Caco-2 (cell line): ENCODE results near the gene NAALADL2. TPM values are rescaled to one million over a fixed set of nuclear protein-coding genes. Genes with fewer than 3 reads are reported as not detected.

ENCODE experiments used
- BruUV-seq: library from RNA; stranded (reverse); fragments of 400-500 nt; replicated peaks from 2 replicates; lab custom pipeline; 2021; lab: Mats Ljungman, UMichigan
- CTCF ChIA-PET: fragments of 300-600 bp; sonication (Branson Sonifier 250); formaldehyde crosslinking; loops from one replicate; lab custom pipeline; 2022; ENCODE audit warnings: antibody characterized with exemption; lab: Charles Lee
- POLR2A ChIA-PET: fragments of 300-600 bp; sonication (Branson Sonifier 250); formaldehyde crosslinking; loops from one replicate; lab custom pipeline; 2022; ENCODE audit warnings: antibody characterized with exemption; lab: Charles Lee
- DNase-seq, 2 experiments: peaks; one replicate each; pipeline versions ENCODE4 v3.0.0 to v3.0.0-alpha.2; 2020 to 2022
- H3K27me3 ChIP-seq: replicated peaks from 2 replicates; pipeline ENCODE4 v1.6.0; 2011; ENCODE audit warnings: low read length; ENCODE audit not compliant: control insufficient read depth, insufficient read depth
- H3K36me3 ChIP-seq: 2 replicates; pipeline ENCODE4 v1.5.1; 2011; ENCODE audit warnings: low read length; ENCODE audit not compliant: control insufficient read depth, insufficient read depth
- H3K4me1 ChIP-seq: fragments of 250-450 bp; sonication (Bioruptor Pico); 2 replicates; pipeline ENCODE4 v1.5.1; 2020; ENCODE audit warnings: mild to moderate bottlenecking
- H3K4me3 ChIP-seq: 2 replicates; pipeline ENCODE4 v1.5.1; 2011; ENCODE audit warnings: low read depth, mild to moderate bottlenecking, control low read depth, low read length
- H3K9me3 ChIP-seq: fragments of 250-450 bp; sonication (Bioruptor Pico); 2 replicates; pipeline ENCODE4 v1.5.1; 2020; ENCODE audit warnings: mild to moderate bottlenecking, moderate library complexity
- H3K27ac Mint-ChIP-seq: one replicate; pipeline ENCODE4 v1.8.0; 2022; ENCODE audit warnings: mixed read lengths; ENCODE audit not compliant: unreplicated experiment
- H3K27me3 Mint-ChIP-seq: one replicate; pipeline ENCODE4 v1.8.0; 2022; ENCODE audit warnings: mixed read lengths; ENCODE audit not compliant: insufficient read depth, unreplicated experiment
- H3K36me3 Mint-ChIP-seq: one replicate; pipeline ENCODE4 v1.8.0; 2022; ENCODE audit warnings: mild to moderate bottlenecking, mixed read lengths; ENCODE audit not compliant: insufficient read depth, unreplicated experiment
- H3K4me1 Mint-ChIP-seq: one replicate; pipeline ENCODE4 v1.8.0; 2022; ENCODE audit warnings: low read depth, mixed read lengths; ENCODE audit not compliant: unreplicated experiment
- H3K4me3 Mint-ChIP-seq: one replicate; pipeline ENCODE4 v1.8.0; 2022; ENCODE audit warnings: mild to moderate bottlenecking, moderate library complexity, mixed read lengths; ENCODE audit not compliant: unreplicated experiment
- H3K9me3 Mint-ChIP-seq: one replicate; pipeline ENCODE4 v1.8.0; 2022; ENCODE audit warnings: mixed read lengths; ENCODE audit not compliant: unreplicated experiment
- intact Hi-C: fragments of 100-400 bp; cut with micrococcal nuclease; formaldehyde crosslinking; loops from one replicate; pipeline ENCODE4 v1.10.0; 2022; ENCODE audit not compliant: unreplicated experiment
- total RNA-seq: library from RNA; stranded (reverse); gene quantifications from 2 replicates; pipeline ENCODE4 v1.2.3, GENCODE V29; 2022
- TF ChIP-seq, protein P1 (sequence below), 2 experiments: fragments of 200-600 bp in 1 of 2; IDR thresholded peaks; 1 replicate in 1 of 2; 2 replicates in 1 of 2; pipeline versions ENCODE4 v1.5.1 to v1.8.0; 2011 to 2022; ENCODE audit warnings: antibody characterized with exemption in 1 of 2, control low read depth in 1 of 2, inconsistent platforms in 1 of 2, low read depth in 1 of 2, low read length in 1 of 2, mild to moderate bottlenecking in 1 of 2, moderate library complexity in 1 of 2; ENCODE audit not compliant: insufficient read depth in 1 of 2, severe bottlenecking in 1 of 2, unreplicated experiment in 1 of 2

The NAALADL2 gene
- total RNA-seq, 1 experiment from 2014 or later: 4.4 TPM

DNA sequence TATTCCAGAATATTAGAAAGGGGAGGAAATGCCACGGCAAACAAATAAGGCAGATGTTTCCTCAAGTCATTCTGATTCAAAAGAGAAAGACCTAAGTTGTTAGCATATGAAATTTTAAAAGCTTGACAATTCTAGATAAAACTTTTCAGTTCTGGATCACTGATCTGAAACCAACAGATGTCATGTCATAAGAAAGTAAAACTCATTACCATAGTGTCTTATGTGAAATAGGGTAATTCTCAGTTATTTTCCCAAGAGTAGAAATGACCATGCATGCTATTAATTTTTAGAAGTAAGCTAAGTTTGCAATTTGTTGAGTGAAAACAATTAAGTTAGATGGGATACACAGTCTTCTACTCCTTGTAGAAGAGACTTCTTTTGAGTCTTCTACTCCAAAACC lies 630.3 kb downstream of the NAALADL2 start:
- TF ChIP-seq, protein P1, sequence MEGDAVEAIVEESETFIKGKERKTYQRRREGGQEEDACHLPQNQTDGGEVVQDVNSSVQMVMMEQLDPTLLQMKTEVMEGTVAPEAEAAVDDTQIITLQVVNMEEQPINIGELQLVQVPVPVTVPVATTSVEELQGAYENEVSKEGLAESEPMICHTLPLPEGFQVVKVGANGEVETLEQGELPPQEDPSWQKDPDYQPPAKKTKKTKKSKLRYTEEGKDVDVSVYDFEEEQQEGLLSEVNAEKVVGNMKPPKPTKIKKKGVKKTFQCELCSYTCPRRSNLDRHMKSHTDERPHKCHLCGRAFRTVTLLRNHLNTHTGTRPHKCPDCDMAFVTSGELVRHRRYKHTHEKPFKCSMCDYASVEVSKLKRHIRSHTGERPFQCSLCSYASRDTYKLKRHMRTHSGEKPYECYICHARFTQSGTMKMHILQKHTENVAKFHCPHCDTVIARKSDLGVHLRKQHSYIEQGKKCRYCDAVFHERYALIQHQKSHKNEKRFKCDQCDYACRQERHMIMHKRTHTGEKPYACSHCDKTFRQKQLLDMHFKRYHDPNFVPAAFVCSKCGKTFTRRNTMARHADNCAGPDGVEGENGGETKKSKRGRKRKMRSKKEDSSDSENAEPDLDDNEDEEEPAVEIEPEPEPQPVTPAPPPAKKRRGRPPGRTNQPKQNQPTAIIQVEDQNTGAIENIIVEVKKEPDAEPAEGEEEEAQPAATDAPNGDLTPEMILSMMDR (IDR thresholded peaks at IDR 0.05; ENCODE audit: insufficient read depth in 1 of 2, low read depth in 1 of 2, low read length in 1 of 2, severe bottlenecking in 1 of 2, unreplicated experiment in 1 of 2): no peak
- H3K27me3 Mint-ChIP-seq: no peaks in the 10 kb centered on the region
- H3K4me3 Mint-ChIP-seq: no peak overlapping the region
- no TSS peak for BruUV-seq
- ChIA-PET CTCF (no interaction called here), POLR2A (no interaction called here)
- Histone ChIP-seq H3K4me1 (no peaks in the 10 kb centered on the region), H3K27me3 (no peaks in the 10 kb centered on the region), H3K4me3 (no peak overlapping the region), H3K9me3 (no peaks in the 10 kb centered on the region), H3K36me3 (no peaks in the 10 kb centered on the region)
- no peak overlapping the region for H3K27ac Mint-ChIP-seq
- no peak for DNase-seq
- intact Hi-C loops: no loop called here
- H3K4me1 Mint-ChIP-seq: no peaks in the 10 kb centered on the region
- H3K9me3 Mint-ChIP-seq: no peaks in the 10 kb centered on the region
- no peaks in the 10 kb centered on the region for H3K36me3 Mint-ChIP-seq

DNA sequence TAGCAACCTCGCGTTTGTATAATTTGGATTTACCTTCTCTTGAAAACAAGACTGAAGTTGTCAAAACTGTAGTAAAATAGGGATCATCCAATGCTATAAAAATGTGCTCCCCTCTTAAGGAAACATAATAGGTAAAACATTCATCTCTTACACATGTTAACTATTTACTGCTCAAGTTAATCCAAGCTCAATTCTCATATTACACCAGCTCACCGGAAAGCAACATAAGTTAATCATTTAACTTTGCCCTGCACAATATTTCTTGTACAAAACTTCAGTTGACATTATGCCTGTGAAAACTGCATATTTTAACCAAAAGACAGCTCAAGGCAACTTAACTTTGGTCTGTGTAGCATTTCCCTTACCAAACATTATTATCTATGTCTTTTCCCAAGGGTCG lies 634.2 kb downstream of the NAALADL2 start:
- no peaks in the 10 kb centered on the region for H3K27me3 Mint-ChIP-seq
- no TSS peak for BruUV-seq

DNA sequence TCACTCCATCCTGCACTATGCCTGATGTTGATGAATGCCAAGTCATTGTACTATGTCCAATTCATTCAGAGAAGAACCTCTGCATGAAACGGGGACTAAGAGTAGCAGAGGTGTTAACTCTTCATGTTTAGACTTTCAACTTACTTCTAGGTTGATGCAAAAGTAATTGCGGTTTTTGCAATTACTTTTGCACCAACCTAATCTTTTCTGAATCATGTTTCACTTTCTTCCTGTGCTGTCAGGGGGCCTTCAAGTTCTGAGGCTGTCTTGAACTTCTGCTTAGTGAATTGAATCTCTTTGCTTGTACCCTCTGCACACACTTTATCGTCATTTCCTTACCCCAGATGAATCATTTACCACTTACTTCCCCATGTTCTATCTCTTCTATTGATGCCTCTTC lies 636.2 kb downstream of the NAALADL2 start:
- Mint-ChIP-seq H3K27ac (no peak overlapping the region), H3K4me1 (no peaks in the 10 kb centered on the region), H3K9me3 (no peaks in the 10 kb centered on the region), H3K36me3 (no peaks in the 10 kb centered on the region), H3K27me3 (no peaks in the 10 kb centered on the region), H3K4me3 (no peak overlapping the region)
- POLR2A ChIA-PET: no interaction called here
- intact Hi-C loops: no loop called here
- DNase-seq: no peak
- H3K9me3 ChIP-seq: no peaks in the 10 kb centered on the region
- H3K36me3 ChIP-seq: no peaks in the 10 kb centered on the region
- BruUV-seq: no TSS peak
- no peaks in the 10 kb centered on the region for H3K27me3 ChIP-seq
- H3K4me1 ChIP-seq: no peaks in the 10 kb centered on the region
- TF ChIP-seq, protein P1 (IDR thresholded peaks at IDR 0.05; ENCODE audit: insufficient read depth in 1 of 2, low read depth in 1 of 2, low read length in 1 of 2, severe bottlenecking in 1 of 2, unreplicated experiment in 1 of 2): no peak
- H3K4me3 ChIP-seq: no peak overlapping the region
- CTCF ChIA-PET: no interaction called here

More for the DNA sequence above, 634.2 kb downstream of the NAALADL2 start:
- Histone ChIP-seq H3K36me3 (no peaks in the 10 kb centered on the region), H3K9me3 (no peaks in the 10 kb centered on the region), H3K4me1 (no peaks in the 10 kb centered on the region), H3K4me3 (no peak overlapping the region), H3K27me3 (no peaks in the 10 kb centered on the region)
- TF ChIP-seq, protein P1 (IDR thresholded peaks at IDR 0.05; ENCODE audit: insufficient read depth in 1 of 2, low read depth in 1 of 2, low read length in 1 of 2, severe bottlenecking in 1 of 2, unreplicated experiment in 1 of 2): no peak
- no peaks in the 10 kb centered on the region for H3K4me1 Mint-ChIP-seq
- no peaks in the 10 kb centered on the region for H3K36me3 Mint-ChIP-seq
- H3K4me3 Mint-ChIP-seq: no peak overlapping the region
- CTCF ChIA-PET: no interaction called here
- intact Hi-C loops: no loop called here
- H3K9me3 Mint-ChIP-seq: no peaks in the 10 kb centered on the region
- POLR2A ChIA-PET: no interaction called here
- H3K27ac Mint-ChIP-seq: no peak overlapping the region
- DNase-seq: no peak
